ENCODE data around the gene ACSL3.
"Not testable (repeated sequence)": the region's sequence is repeated elsewhere in the genome, so short reads cannot be mapped to it uniquely, and the experiment has no call there.

The ACSL3 gene

DNA sequence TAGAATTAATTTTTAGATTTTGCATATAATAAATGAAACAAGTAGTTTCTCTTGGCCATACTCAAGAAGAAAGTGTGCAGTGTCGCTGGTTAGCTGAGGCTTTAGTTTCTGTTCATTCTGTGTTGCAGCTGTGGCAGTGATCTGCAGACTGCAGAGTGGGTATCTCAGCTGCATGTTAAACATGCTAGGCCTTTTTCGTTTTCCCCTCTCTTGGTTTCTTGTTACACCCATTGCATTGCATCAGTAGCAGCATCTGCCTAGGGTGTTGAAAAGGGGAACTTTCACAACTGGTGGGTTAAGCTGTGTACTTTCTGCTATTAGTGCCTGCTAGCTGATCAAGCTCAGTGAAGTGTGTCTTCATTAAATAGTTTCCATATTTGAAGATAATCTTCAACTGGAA is 51.3 kb downstream of the ACSL3 start:
- DNase-seq (ENCODE audit: low spot score) = no peak

DNA sequence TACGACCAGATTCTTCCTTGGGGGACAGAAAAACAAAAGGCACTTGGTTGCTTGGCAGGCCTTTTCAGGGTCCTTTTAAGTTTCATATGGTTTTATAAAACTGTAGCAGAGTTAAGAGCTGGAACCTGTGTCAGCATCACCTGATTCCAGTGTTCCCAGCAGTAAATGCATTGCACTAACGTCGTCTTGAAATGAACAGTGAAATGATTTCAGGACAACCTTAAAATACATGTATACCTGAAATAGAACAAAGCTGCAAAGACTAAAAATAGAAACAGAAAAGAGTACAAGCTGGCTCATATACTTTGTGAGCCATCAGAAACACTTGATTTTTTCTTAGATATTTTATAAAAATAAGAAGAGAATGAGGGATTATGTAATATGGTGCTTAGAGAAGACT is 51.9 kb downstream of the ACSL3 start:
- no peak for DNase-seq (ENCODE audit: low spot score)

DNA sequence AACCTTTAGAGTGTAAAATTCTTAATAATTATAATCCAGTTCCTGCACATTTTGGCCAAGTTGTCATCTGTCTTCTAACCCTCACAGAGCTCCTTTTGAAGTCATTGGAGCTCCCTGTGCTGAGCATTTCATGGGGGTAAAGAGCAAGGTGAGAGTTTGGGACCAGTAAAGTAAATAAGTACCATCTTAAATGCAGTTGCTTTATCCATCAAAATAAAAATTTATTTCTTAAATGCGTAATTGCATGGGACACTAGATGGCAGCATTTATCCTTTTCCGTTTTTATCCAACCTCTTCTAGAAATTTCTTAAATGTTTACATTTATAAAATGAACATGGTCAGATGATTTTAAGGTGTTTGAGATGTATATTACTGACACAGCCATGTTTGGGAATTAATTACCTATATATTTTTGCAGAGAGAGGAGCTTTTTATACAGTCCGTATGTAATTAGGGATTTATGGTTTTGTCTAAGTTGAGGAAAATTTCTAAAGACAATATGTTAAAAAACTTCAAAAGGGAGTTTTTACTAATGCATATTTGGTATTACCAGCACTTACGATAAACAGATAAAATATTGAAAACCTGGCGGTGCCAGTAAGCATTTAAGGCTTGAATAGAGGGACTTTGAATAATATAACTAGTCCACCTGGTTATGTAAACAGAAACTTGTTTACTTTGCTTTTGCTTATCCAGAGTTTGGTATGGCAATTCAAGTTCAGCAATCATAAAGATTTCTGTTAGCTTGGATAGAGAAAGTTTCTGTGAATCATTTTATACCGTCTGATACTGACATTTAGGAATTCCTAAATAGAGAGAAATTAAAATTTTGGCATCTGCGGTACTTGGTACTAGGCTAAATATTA is 54.5 kb downstream of the ACSL3 start:
- DNase-seq (ENCODE audit: low spot score) = no peak

DNA sequence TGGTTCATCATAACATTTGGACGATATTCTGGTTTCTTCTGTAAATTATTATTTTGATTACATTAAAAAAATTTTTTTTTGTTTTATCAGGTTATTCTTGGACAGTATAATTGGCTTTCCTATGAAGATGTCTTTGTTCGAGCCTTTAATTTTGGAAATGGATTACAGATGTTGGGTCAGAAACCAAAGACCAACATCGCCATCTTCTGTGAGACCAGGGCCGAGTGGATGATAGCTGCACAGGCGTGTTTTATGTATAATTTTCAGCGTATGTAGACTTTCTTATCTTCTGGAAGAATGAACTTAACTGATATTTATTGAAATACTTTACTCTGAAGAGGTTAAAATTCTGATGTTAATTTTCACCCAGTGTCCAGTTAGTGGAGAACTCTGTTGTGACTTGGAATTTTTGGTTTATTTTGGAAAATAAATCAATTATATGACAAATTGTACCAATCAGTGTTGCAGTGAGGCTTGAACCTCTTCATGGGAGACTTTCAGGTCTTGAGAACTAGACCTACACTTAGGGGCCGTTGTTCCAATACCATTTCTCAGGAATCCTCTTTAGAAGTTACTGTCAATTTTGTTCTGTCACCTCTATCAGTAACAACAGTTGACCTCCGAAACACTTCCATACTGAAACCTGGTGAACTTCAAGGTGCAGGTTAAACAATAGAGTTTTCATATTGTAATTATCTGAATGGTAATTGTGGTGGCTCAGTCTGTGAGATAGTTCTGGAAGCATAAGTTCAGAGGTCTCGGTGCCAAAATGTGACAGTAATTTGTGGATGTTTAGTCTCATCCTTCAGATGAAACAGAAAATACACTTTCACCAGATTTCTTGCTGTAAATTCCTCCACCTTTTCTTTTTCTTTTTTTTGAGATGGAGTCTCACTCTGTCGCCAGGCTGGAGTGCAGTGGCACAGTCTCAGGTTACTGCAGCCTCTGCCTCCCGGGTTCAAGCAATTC is 55.7 kb downstream of the ACSL3 start:
- DNase-seq (ENCODE audit: low spot score) = no peak

DNA sequence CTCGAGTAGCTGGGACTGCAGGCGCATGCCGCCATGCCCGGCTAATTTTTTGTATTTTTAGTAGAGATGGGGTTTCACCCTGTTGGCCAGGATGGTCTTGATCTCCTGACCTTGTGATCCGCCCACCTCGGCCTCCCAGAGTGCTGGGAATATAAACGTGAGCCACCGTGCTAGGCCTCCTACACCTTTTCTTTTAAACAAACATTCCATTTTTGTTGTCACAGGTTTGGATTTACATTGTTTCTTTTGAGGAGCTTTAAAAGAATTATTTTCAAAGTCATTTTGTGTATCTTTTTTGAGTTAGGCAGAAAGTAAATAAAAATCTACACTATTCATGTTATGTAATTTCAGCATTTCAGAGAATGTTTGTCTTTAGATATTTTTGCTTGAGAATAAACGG is 56.4 kb downstream of the ACSL3 start:
- not testable (repeated sequence) for DNase-seq (ENCODE audit: low spot score)

DNA sequence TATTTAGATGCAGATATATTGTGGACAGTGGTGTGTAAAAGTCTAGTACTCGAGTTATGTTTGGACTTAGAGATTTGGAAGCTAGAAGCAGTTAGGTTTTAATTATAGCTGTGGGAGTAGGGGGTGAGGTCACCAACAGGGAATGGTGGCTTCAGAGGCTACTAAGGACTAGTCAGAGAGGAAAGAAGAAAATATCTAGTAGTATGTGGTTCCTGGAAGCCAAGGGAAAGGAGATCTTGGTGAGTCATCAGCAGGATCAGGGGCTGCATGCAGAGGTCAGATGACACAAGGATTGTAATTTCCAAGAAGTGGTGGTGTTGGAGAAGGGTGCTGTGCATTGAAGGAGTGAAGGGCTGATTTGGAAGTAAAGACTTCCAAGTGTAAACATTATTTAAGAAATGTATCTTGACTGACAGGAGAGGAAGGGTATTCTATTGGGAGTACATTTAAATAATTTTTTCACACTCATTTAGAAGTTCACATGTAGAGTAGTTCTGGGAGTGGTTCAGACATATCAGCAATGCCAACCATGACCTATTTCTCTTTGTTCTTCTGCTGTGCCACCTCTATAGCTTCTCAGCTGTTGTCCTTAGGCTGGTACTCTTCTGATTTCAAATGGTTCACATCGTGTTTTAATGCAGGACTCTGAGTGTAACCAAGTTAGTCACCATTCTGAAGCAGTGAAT is 59.1 kb downstream of the ACSL3 start:
- no peak for DNase-seq (ENCODE audit: low spot score)

DNA sequence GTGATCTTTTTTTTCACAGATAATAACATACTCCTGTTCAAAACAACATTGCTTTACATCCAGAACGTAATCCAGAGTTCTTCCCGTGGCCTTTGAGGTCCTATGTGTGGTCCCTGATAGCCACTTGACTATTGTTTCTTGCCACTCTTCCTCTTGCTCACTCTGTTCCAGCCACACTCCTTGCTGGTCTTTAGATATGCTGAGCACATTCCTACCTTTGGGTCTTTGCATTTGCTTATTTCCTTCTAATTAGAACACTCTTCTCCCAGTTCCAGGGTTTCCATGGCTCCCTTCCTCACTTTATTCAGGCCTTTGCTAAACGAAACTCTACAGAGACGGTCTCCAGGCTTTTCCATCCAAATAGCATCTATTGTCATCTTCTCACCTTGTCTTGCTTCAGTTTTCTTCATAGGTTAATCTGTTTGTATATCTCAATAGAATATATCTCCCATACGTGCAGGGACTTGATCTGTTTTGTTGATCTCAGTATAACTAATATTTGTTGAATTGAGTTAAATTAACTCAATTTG is 59.9 kb downstream of the ACSL3 start:
- no peak for DNase-seq (ENCODE audit: low spot score)

DNA sequence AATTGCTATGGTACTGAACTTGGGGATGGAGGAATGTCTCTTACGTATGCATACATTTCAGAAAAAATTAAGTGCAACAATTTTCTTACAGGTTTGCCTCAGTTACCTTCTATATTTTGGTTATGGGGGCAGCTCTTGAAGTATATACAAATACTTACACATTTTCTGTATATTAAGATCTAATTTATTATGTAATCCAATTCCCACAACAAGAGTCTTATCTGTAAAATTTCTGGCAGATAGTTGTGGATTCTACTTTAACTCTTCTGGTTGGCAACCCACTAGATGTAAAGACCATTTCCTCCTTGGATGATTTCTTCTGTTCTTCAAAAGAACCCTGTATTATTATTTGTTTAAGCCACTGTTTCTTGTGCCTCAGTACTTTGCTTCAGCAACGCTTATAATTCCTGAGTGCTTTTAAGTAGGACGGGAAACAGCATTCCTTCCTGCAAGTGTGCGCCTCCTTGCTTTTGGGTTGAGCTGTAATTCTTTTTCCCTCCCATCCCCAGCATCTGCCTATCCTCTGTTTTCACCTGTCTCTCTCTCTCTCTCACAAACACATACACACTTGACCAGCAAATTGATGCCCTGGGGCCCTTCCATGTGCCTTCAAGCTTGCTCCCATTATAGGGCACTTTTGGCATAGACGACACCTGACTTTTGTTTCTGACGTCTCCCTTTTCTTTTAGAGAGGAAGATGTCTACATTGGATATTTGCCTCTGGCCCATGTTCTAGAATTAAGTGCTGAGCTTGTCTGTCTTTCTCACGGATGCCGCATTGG is 61.4 kb downstream of the ACSL3 start:
- no peak for DNase-seq (ENCODE audit: low spot score)

DNA sequence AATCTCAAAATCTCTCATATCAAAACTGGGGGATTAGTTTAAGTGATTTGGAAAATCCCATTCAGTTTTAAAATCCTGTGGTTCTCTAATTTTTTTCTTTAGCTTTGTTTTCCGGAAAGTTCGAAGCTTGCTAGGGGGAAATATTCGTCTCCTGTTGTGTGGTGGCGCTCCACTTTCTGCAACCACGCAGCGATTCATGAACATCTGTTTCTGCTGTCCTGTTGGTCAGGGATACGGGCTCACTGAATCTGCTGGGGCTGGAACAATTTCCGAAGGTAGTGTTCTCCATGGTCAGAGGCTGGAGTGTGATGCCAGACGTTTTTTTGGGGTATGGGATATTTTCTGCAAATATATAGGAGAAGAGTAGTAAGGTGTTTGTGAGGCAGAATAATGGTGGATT is 66.1 kb downstream of the ACSL3 start:
- DNase-seq (ENCODE audit: low spot score) = no peak

DNA sequence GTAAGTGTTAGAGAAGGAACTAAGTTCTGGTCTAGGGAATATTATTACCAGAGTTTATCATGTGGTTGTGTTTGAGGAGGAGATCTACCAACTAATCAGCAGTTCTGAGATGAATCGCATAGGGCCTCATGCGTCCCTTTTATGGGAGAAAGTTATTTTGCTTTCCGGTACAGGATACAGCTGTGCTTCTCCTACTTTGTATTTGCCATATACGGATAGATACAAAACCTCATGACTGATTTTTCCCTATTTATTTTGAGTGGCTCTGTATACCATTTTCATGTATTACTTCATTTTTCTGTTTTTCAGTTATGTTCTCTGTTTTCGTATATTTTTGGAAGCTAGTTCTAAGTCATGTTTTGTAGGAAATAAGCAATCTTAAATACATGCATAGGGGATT is 66.8 kb downstream of the ACSL3 start:
- no peak for DNase-seq (ENCODE audit: low spot score)

DNA sequence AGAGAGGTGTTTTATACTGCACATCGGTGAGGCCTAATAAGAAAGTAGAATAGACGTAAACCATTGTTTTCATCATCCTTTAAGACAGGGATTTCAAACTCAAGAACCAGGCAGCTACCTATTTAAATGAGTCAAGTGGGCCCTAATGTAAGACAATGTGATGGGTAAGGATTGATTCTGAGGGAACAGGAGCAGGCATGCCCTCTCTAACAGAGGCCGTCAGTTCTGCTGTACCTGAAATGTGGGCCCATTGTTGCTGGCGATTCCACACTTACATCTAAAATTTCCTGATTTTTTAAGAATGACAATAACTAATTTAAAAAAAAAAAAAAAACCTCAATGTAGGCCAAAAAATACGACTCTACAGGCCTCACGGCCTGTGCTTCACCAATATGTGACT is 67.5 kb downstream of the ACSL3 start:
- no peak for DNase-seq (ENCODE audit: low spot score)

DNA sequence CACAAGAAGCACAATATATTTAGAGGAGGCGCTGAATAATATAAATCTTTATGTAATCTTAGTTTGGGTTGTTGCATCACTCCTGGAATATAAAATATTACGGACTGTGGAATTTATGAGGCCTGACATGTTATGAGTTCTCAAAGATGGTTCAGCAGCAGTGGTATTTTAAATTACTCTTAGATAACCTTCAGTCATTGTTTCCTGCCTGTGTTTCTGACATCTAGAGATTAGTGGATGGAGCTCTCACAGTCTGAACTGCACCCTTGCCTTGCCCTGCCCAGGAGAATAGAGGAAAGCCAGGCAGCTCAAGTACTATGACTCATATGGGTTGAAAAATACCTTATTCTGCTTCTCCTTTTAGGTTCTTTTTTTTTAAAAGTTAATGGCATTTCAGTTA is 70.0 kb downstream of the ACSL3 start:
- no peak for DNase-seq (ENCODE audit: low spot score)

DNA sequence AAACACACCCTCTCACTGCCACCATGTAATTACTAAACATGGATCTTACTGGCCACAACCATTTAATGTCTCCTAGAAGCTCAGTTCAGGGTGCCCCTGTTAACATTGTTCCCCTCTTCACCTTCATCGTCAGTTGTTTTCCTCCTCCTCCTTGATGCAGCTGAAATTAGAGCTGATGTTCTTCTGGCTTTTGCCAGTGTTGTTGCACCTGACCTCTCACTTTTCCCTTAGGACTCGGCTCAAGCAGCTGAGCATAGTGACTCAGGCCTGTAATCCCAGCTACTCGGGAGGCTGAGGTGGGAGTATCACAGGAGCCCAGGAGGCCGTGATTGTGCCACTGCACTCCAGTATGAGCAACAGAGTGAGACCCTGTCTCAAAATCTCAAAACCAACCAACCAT is 70.8 kb downstream of the ACSL3 start:
- DNase-seq (ENCODE audit: low spot score) = no peak

DNA sequence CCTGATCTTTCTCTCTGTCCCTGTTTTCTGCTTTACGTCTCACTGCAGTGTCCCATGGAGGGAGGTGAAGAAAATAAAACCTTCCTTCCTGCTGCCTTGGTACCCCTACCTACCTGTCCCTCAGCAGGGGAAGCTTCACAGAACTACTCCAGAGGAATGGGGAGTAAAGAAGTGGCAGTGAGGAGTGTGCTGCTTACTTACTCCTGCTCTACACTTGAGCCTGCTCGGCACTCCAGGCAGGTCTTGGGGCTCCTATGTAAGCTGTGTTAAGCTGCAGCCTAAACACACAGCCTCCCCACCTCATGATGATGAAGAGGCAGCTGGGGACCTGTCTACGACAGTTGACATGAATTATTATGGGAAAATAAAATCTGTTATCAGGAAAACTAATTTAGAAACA is 72.6 kb downstream of the ACSL3 start:
- no peak for DNase-seq (ENCODE audit: low spot score)

DNA sequence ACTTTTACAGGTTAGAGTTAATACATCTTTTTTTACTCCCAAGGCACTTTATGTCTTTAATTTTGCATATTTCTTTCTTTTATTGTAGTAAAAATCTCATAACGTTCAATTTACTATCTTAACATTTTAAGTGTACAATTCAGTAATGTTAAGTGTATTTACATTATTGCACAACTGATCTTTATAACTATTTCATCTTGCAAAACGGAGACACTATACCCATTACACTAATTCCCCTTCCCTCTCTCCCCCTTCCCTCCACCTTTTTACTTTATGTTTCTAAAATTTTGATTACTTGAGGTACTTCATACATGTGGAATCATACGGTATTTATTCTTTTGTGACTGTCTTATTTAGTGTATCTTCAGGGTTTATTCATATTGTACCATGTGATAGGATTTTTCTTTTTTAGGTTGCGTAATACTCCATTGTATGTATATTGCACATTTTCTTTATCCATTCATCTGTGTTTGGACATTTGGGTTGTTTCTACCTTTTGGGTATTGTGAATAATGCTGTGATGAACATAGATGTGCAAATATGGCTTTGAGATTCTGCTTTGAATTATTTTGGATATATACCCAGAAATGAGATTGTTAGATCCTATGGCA is 75.0 kb downstream of the ACSL3 start:
- DNase-seq (ENCODE audit: low spot score) = no peak

DNA sequence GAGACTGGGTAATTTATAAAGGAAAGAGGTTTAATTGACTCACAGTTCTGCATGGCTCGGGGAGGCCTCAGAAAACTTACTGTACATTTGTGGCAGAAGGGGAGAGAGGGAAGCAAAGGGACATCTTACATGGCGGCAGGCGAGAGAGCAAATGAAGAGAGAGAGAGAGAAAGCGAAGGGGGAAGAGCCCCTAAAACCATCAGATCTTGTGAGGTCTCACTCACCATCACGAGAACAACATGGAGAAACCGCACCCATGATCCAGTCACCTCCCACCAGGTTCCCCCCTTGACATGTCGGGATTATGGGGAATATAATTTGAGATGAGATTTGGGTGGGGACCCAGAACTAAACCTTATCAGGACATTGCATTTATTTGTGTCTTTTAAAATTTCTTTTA is 75.9 kb downstream of the ACSL3 start:
- no peak for DNase-seq (ENCODE audit: low spot score)

DNA sequence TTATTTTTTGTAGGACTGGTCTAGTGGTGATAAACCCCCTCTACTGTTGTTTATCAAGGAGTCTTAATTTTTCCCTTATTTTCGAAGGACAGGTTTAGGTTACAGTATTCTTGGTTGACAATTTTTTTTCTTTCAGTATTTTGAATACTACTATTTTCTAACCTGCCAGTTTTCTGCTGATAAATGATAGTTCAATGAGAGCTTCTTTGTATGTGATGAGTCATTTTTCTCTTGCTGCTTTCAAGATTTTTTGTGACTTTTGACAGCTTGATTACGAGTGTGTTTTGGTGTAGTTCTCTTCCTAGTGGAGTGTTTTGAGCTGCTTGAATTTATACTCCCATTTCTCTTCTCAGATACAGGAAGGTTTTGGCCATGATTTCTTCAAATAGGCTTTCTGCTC is 77.5 kb downstream of the ACSL3 start:
- DNase-seq (ENCODE audit: low spot score) = no peak

DNA sequence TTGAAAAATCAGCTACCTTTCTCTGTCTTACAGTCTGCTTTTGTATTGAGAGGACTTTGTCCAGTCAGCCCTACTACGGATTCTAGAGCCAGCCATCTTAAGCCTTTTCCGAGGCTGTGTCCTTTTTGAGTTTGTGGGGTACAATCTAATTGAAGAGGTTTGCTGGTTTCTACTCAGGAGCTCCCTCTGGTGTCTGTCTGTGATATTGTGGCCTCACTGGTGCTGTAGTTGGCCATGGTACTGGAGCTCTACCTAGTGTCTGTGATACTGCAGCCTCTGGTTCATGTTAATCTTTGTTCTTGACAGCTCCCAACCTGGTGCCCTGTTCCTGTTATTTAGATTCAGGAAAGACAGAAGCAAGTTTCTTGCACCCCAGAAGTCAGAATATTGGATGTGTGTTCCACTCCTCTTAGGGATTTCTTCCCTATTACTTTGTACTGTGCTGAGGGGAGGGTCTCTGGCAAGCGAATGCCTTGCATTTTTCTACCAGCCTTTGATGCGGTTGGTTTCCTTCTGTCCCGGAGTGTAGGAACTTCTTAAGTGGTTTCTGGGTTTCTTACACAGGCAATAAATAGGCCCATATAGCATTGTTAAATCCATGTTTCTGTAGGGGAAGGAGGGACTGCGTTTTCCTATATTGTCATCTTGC is 78.5 kb downstream of the ACSL3 start:
- DNase-seq (ENCODE audit: low spot score) = no peak

DNA sequence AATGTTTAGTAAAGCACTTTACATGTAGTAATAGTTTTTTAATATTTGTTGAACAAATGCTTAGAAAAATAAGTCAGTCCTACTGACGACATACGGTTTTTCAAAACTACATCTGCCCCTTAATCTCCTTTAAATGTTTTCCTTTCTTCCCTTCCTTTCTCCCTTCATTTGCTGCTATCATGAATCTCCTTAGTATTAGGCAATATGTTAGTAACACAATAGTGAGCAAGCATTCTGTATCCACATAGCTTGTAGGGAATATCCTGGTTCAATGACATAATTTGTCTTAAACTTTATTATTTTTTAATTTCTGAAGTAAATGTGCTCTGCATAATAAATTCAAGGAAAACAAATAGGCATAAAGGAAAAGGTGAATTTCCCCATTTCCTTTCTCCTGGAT is 79.1 kb downstream of the ACSL3 start:
- no peak for DNase-seq (ENCODE audit: low spot score)

DNA sequence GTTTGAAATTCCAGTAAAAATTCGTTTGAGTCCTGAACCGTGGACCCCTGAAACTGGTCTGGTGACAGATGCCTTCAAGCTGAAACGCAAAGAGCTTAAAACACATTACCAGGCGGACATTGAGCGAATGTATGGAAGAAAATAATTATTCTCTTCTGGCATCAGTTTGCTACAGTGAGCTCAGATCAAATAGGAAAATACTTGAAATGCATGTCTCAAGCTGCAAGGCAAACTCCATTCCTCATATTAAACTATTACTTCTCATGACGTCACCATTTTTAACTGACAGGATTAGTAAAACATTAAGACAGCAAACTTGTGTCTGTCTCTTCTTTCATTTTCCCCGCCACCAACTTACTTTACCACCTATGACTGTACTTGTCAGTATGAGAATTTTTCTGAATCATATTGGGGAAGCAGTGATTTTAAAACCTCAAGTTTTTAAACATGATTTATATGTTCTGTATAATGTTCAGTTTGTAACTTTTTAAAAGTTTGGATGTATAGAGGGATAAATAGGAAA is 80.7 kb downstream of the ACSL3 start:
- no peak for DNase-seq (ENCODE audit: low spot score)

Data from left forelimb (tissue), 1 donor.